Measurements from ENCODE around the gene OSGEP.
A peak's percentile ranks its signal among the peaks of the same experiment; 100 is the strongest.

Gene OSGEP

GRCh38 chr14:20454516-20455354 is at the start of gene OSGEP, which contains the start of gene APEX1:
Gene OSGEP (minus strand): TSS chr14:20454812. CDS start chr14:20454683, 129 bp downstream.
Gene APEX1 (plus strand): TSS chr14:20455226. CDS start chr14:20455646, 420 bp downstream.
- Histone ChIP-seq H3K27ac (ENCODE audit: low read length) (peak within 1 kb of the TSS; percentile 88), H2AFZ (ENCODE audit: low read depth, low read length) (peak within 1 kb of the TSS; percentile 90), H3K4me2 (ENCODE audit: low read length) (peak within 1 kb of the TSS; percentile 95), H3K9ac (ENCODE audit: low read length) (peak within 1 kb of the TSS; percentile 94), H3K27me3 (ENCODE audit: low read depth, low read length) (no peaks in the 10 kb centered on the region), H3K4me1 (ENCODE audit: low read length) (peaks cover 30% of the 10 kb centered on the region), H3K36me3 (replicated peaks; ENCODE audit: low read depth, low read length) (peaks cover 59% of the 10 kb centered on the region), H3K79me2 (ENCODE audit: low read length) (peaks cover 70% of the 10 kb centered on the region), H3K9me3 (ENCODE audit: insufficient read depth, low read length) (no peaks in the 10 kb centered on the region), H4K20me1 (ENCODE audit: insufficient read depth, low read length) (no peaks in the 10 kb centered on the region), H3K4me3 (ENCODE audit: low read length) (peak within 1 kb of the TSS; percentile 93)
- no peak for TF ChIP-seq EZH2phosphoT487 (IDR thresholded peaks at IDR 0.05; ENCODE audit: low read depth)
- TF ChIP-seq, protein P1, sequence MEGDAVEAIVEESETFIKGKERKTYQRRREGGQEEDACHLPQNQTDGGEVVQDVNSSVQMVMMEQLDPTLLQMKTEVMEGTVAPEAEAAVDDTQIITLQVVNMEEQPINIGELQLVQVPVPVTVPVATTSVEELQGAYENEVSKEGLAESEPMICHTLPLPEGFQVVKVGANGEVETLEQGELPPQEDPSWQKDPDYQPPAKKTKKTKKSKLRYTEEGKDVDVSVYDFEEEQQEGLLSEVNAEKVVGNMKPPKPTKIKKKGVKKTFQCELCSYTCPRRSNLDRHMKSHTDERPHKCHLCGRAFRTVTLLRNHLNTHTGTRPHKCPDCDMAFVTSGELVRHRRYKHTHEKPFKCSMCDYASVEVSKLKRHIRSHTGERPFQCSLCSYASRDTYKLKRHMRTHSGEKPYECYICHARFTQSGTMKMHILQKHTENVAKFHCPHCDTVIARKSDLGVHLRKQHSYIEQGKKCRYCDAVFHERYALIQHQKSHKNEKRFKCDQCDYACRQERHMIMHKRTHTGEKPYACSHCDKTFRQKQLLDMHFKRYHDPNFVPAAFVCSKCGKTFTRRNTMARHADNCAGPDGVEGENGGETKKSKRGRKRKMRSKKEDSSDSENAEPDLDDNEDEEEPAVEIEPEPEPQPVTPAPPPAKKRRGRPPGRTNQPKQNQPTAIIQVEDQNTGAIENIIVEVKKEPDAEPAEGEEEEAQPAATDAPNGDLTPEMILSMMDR (IDR thresholded peaks at IDR 0.05; ENCODE audit: low read depth, low read length) = no peak

- Histone ChIP-seq H3K27ac (ENCODE audit: low read length) (no peak overlapping the region), H2AFZ (ENCODE audit: low read depth, low read length) (peak overlapping the region; percentile 40; the same call in 1 of the 2 replicates), H3K27me3 (ENCODE audit: low read depth, low read length) (0 out of 2 replicates have a peak, but pooled peaks cover 4% of the 10 kb centered on the region), H3K4me3 (ENCODE audit: low read length) (0 out of 2 replicates have a peak overlapping the region, but pooled peaks have one; percentile 17), H3K9ac (ENCODE audit: low read length) (no peak overlapping the region), H3K36me3 (replicated peaks; ENCODE audit: low read depth, low read length) (no peaks in the 10 kb centered on the region), H3K79me2 (ENCODE audit: low read length) (no peaks in the 10 kb centered on the region), H4K20me1 (ENCODE audit: insufficient read depth, low read length) (no peaks in the 10 kb centered on the region), H3K9me3 (ENCODE audit: insufficient read depth, low read length) (no peaks in the 10 kb centered on the region), H3K4me1 (ENCODE audit: low read length) (peaks cover 16% of the 10 kb centered on the region), H3K4me2 (ENCODE audit: low read length) (peak overlapping the region; percentile 34)
- TF ChIP-seq, protein P1 (IDR thresholded peaks at IDR 0.05; ENCODE audit: low read depth, low read length) = no peak
These were observed 49.3 kb upstream of the OSGEP start for GRCh38 chr14:20503898-20504297.

DNA sequence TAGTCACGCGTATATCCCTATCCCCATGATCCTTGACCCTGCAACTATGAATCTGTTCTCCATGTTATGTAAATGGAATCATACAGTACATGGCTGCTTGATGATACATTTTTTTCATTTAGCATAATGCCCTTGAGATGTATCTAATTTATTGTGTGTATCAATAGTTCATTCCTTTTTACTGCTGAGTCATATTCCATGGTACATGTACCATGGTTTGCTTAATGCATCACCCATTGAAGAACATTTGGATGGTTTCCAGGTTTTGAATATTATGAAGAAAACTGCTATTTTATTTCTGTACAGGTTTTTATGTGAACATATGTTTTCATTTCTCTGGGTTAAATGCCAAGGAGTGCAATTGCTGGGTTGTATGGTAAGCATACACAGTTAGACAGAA is 46.7 kb upstream of the OSGEP start:
- no peaks in the 10 kb centered on the region for H3K79me2 ChIP-seq (ENCODE audit: low read length)
- H3K9ac ChIP-seq (ENCODE audit: low read length) = no peak overlapping the region
- 0 out of 2 replicates have a peak, but pooled peaks cover 4% of the 10 kb centered on the region for H3K27me3 ChIP-seq (ENCODE audit: low read depth, low read length)
- TF ChIP-seq EZH2phosphoT487 (IDR thresholded peaks at IDR 0.05; ENCODE audit: low read depth) = no peak
- TF ChIP-seq, protein P1 (IDR thresholded peaks at IDR 0.05; ENCODE audit: low read depth, low read length) = no peak
- no peaks in the 10 kb centered on the region for H3K36me3 ChIP-seq (replicated peaks; ENCODE audit: low read depth, low read length)
- H3K4me3 ChIP-seq (ENCODE audit: low read length) = no peak overlapping the region
- peaks cover 8% of the 10 kb centered on the region for H3K4me1 ChIP-seq (ENCODE audit: low read length)
- H3K4me2 ChIP-seq (ENCODE audit: low read length) = no peak overlapping the region
- H2AFZ ChIP-seq (ENCODE audit: low read depth, low read length) = no peak overlapping the region
- H4K20me1 ChIP-seq (ENCODE audit: insufficient read depth, low read length) = no peaks in the 10 kb centered on the region
- H3K9me3 ChIP-seq (ENCODE audit: insufficient read depth, low read length) = no peaks in the 10 kb centered on the region
- H3K27ac ChIP-seq (ENCODE audit: low read length) = no peak overlapping the region

DNA sequence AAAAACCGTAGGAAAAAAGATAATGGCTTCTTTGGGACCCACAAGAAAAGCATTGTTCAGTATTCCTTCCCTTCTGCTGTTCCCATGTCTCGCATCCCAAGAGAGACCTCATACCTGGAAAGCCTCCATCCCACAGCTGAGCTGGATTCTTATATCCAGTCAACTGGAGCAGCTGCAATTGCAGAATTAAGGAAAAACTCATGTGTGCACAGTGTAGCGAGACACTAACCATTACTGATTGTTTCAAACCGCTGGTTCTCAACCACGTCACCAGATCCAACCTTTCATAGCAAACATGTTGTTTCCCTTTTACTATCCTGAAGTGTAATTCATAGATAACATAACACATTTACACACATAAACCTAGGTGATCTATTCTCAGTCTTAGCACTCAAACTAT is 45.3 kb upstream of the OSGEP start:
- Histone ChIP-seq H4K20me1 (ENCODE audit: insufficient read depth, low read length) (no peaks in the 10 kb centered on the region), H3K4me1 (ENCODE audit: low read length) (peaks cover 11% of the 10 kb centered on the region), H3K9me3 (ENCODE audit: insufficient read depth, low read length) (no peaks in the 10 kb centered on the region), H3K36me3 (replicated peaks; ENCODE audit: low read depth, low read length) (no peaks in the 10 kb centered on the region), H3K79me2 (ENCODE audit: low read length) (no peaks in the 10 kb centered on the region), H3K27me3 (ENCODE audit: low read depth, low read length) (0 out of 2 replicates have a peak, but pooled peaks cover 4% of the 10 kb centered on the region), H3K4me3 (ENCODE audit: low read length) (no peak overlapping the region), H2AFZ (ENCODE audit: low read depth, low read length) (no peak overlapping the region), H3K27ac (ENCODE audit: low read length) (no peak overlapping the region), H3K9ac (ENCODE audit: low read length) (no peak overlapping the region), H3K4me2 (ENCODE audit: low read length) (no peak overlapping the region)
- no peak for TF ChIP-seq EZH2phosphoT487 (IDR thresholded peaks at IDR 0.05; ENCODE audit: low read depth)
- TF ChIP-seq, protein P1 (IDR thresholded peaks at IDR 0.05; ENCODE audit: low read depth, low read length) = no peak
